B cell (primary cell): ENCODE data around the gene MFRP. TPM values are rescaled to one million over a fixed set of nuclear protein-coding genes. Genes with fewer than 3 reads are reported as not detected.
A peak's percentile ranks its signal among the peaks of the same experiment; 100 is the strongest.

Experiments
- ATAC-seq: fragments of 200-7000 bp; cut with Tn5 transposase; one replicate; pipeline ENCODE4 v1.10.0; 2021; ENCODE audit warnings: low read depth, mild to moderate bottlenecking, moderate number of reproducible peaks, moderate library complexity
- CTCF ChIA-PET: fragments of 350-600 bp; sonication (Branson Sonifier 250); formaldehyde crosslinking; loops from one replicate; lab custom pipeline; 2021; ENCODE audit warnings: antibody characterized with exemption, inconsistent platforms; lab: Charles Lee
- POLR2A ChIA-PET: fragments of 350-600 bp; sonication (Branson Sonifier 250); formaldehyde crosslinking; loops from one replicate; lab custom pipeline; 2021; ENCODE audit warnings: antibody characterized with exemption; lab: Charles Lee
- DNase-seq: peaks from one replicate; pipeline ENCODE4 v3.0.0; 2013
- H2AFZ ChIP-seq: 2 replicates; pipeline ENCODE4 v1.6.1; 2012; ENCODE audit warnings: mild to moderate bottlenecking, low read depth, low read length; ENCODE audit not compliant: insufficient read depth, poor library complexity, severe bottlenecking
- H3K27ac ChIP-seq, 2 donors: 1 replicate in 1 of 2; 2 replicates in 1 of 2; pipeline ENCODE4 v1.5.1; 2012 to 2013; ENCODE audit warnings: low read length in 2 of 2, mild to moderate bottlenecking in 2 of 2, moderate library complexity in 1 of 2
- H3K27me3 ChIP-seq, 4 experiments: fragments of 200-600 bp in 1 of 4; sonication (generic) in 1 of 4; replicated peaks in 1 of 4; 1 replicate in 2 of 4; 2 replicates in 2 of 4; pipeline versions ENCODE4 v1.6.1 to v1.7.0; 2013 to 2016; ENCODE audit warnings: low read length in 3 of 4, mild to moderate bottlenecking in 2 of 4, mixed read lengths in 1 of 4, moderate library complexity in 1 of 4; ENCODE audit not compliant: insufficient read depth in 4 of 4, control insufficient read depth in 3 of 4; ENCODE audit errors: control extremely low read depth in 1 of 4
- H3K36me3 ChIP-seq, 2 experiments: replicated peaks in 1 of 2; 1 replicate in 1 of 2; 2 replicates in 1 of 2; pipeline versions ENCODE4 v1.6.1 to v1.7.1; 2013; ENCODE audit warnings: low read length in 1 of 2; ENCODE audit not compliant: insufficient read depth in 2 of 2, control insufficient read depth in 1 of 2; ENCODE audit errors: control extremely low read depth in 1 of 2, extremely low read depth in 1 of 2
- H3K4me1 ChIP-seq, 2 donors: fragments of 200-600 bp in 1 of 2; sonication (generic) in 1 of 2; 1 replicate in 1 of 2; 2 replicates in 1 of 2; pipeline versions ENCODE4 v1.5.1 to v1.6.1; 2013 to 2017; ENCODE audit warnings: low read length in 2 of 2; ENCODE audit not compliant: control insufficient read depth in 2 of 2, insufficient read depth in 2 of 2
- H3K4me2 ChIP-seq: replicated peaks from 2 replicates; pipeline ENCODE3; 2012; ENCODE audit warnings: mild to moderate bottlenecking, low read depth, low read length; ENCODE audit not compliant: poor library complexity, severe bottlenecking
- H3K4me3 ChIP-seq, 5 experiments: fragments of 200-600 bp in 1 of 5; sonication (generic) in 1 of 5; 1 replicate in 3 of 5; 2 replicates in 2 of 5; pipeline versions ENCODE4 v1.5.1 to v1.7.0; 2011 to 2016; ENCODE audit warnings: low read length in 4 of 5, mild to moderate bottlenecking in 4 of 5, low read depth in 2 of 5, control low read depth in 1 of 5, moderate library complexity in 1 of 5; ENCODE audit not compliant: insufficient read depth in 1 of 5; ENCODE audit errors: control extremely low read depth in 1 of 5, extremely low read depth in 1 of 5
- H3K79me2 ChIP-seq: fragments of 200-600 bp; sonication (generic); one replicate; pipeline ENCODE4 v1.6.0; 2016; ENCODE audit warnings: low read length; ENCODE audit not compliant: control insufficient read depth, insufficient read depth
- H3K9ac ChIP-seq: fragments of 200-600 bp; sonication (generic); 2 replicates; pipeline ENCODE4 v1.6.1; 2017; ENCODE audit warnings: mild to moderate bottlenecking, low read length, moderate library complexity
- H3K9me3 ChIP-seq, 3 donors: one replicate each; pipeline versions ENCODE4 v1.6.1 to v1.7.1; 2013; ENCODE audit warnings: low read length in 2 of 3; ENCODE audit not compliant: control insufficient read depth in 2 of 3, insufficient read depth in 1 of 3; ENCODE audit errors: control extremely low read depth in 1 of 3
- H4K20me1 ChIP-seq: 2 replicates; pipeline ENCODE4 v1.6.0; 2012; ENCODE audit warnings: mild to moderate bottlenecking, low read length; ENCODE audit not compliant: insufficient read depth, control insufficient read depth, poor library complexity, severe bottlenecking
- H3K27ac Mint-ChIP-seq: one replicate; pipeline ENCODE4 v1.8.0; 2021; ENCODE audit warnings: mixed read lengths
- H3K27me3 Mint-ChIP-seq: one replicate; pipeline ENCODE4 v1.8.0; 2021; ENCODE audit warnings: mixed read lengths
- H3K4me1 Mint-ChIP-seq: one replicate; pipeline ENCODE4 v1.8.0; 2021; ENCODE audit warnings: mixed read lengths
- H3K4me3 Mint-ChIP-seq: one replicate; pipeline ENCODE4 v1.8.0; 2021; ENCODE audit warnings: mixed read lengths
- H3K9me3 Mint-ChIP-seq: one replicate; pipeline ENCODE4 v1.8.0; 2022; ENCODE audit warnings: mixed read lengths; ENCODE audit not compliant: insufficient read depth
- CTCF ChIP-seq: fragments of 200-600 bp; IDR thresholded peaks from one replicate; pipeline ENCODE4 v1.8.0; 2022; ENCODE audit warnings: antibody characterized with exemption, mild to moderate bottlenecking
- EZH2 ChIP-seq: IDR thresholded peaks from 2 replicates; pipeline ENCODE4 v1.6.1; 2012; ENCODE audit warnings: borderline replicate concordance, low read depth, mild to moderate bottlenecking, moderate library complexity, low read length; ENCODE audit not compliant: insufficient read depth, poor library complexity, severe bottlenecking
- WGBS: methylation state at CpG from one replicate; pipeline ENCODE4 v1.1.5; 2013; ENCODE audit warnings: missing lambda C conversion rate; ENCODE audit not compliant: insufficient coverage; 5-methylcytosine and 5-hydroxymethylcytosine counted together
- intact Hi-C: fragments of 100-400 bp; cut with micrococcal nuclease; formaldehyde crosslinking; loops from one replicate; pipeline ENCODE4 v1.10.0; 2022
- polyA plus RNA-seq: library from polyadenylated mRNA; depleted of rRNA; stranded (reverse); fragments of >200 nt; gene quantifications from 2 replicates; pipeline ENCODE4 v1.2.3, GENCODE V29; 2012
- total RNA-seq, 2 donors: library from RNA; stranded (reverse); fragments of 120-200 nt in 1 of 2; gene quantifications; 1 replicate in 1 of 2; 2 replicates in 1 of 2; pipeline versions ENCODE4 v1.2.3 to v1.2.4, GENCODE V29; 2013 to 2022

MFRP gene
- total and polyA plus RNA-seq, 2 donors (not counting 1 experiment from before 2014, with no cell fraction given): not detected

GRCh38 chr11:119318240-119319135 lies 28.0 kb downstream of the MFRP start:
- Histone ChIP-seq H3K9ac (no peak overlapping the region), H3K79me2 (no peaks in the 10 kb centered on the region), H3K36me3 (no peaks in the 10 kb centered on the region), H4K20me1 (no peaks in the 10 kb centered on the region), H3K4me1 (peaks cover 35 to 54% of the 10 kb centered on the region in 2 donors), H3K9me3 (peaks cover 0 to 9% (median 0%) of the 10 kb centered on the region in 3 donors), H3K27me3 (peaks cover 0 to 59% (median 22%) of the 10 kb centered on the region in 4 experiments), H2AFZ (no peak overlapping the region), H3K4me2 (peak overlapping the region; percentile 24), H3K27ac (no peak overlapping the region), H3K4me3 (no peak overlapping the region)
- peak overlapping the region; percentile 58 for H3K4me3 Mint-ChIP-seq
- DNase-seq (peak; percentile 59), ATAC-seq (peak; percentile 11)
- peaks cover 40% of the 10 kb centered on the region for H3K4me1 Mint-ChIP-seq
- POLR2A ChIA-PET: no interaction called here
- H3K9me3 Mint-ChIP-seq: no peaks in the 10 kb centered on the region
- peaks cover 13% of the 10 kb centered on the region for H3K27me3 Mint-ChIP-seq
- no peak for TF ChIP-seq CTCF
- no peak for TF ChIP-seq EZH2
- intact Hi-C loops: no loop called here
- CTCF ChIA-PET: interaction anchor here (1.2 to 3.5 kb wide), 2 partner anchors 7 to 112 kb away, joined by 3 to 16 read pairs; partner anchors contain the start of gene CBL
- peak overlapping the region; percentile 22 for H3K27ac Mint-ChIP-seq
- 82% methylated on average over 19 of the region's 22 CpGs for WGBS
